ENCODE measurements around the gene BLID. TPM values are rescaled to one million over a fixed set of nuclear protein-coding genes. Genes with fewer than 3 reads are reported as not detected.

The BLID gene
- total RNA-seq, 1 experiment from 2014 or later: 2.0 TPM

DNA sequence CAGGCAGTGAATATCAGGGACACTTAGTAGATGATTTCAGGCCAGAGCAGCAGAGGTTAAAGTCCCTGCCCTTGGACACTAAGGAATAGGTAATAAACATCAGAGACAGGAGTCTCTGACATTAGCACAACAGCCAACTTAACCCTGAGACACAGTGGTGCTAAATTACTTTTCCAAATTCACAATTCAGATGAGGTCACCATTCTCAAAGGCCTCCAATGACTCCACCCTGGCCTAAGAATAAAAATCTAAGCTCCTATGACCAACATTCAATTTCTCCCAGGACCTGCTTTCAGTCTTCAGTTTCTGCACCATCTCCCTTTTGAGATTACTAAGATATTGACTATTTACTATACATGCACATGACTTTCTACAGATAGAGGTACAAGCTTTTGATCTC, 42.0 kb downstream of the BLID start:
- intact Hi-C loops (cut with micrococcal nuclease; ENCODE audit: unreplicated experiment): no loop called here
- no TSS peak for BruUV-seq (replicated peaks)
- H3K9me2 ChIP-seq (ENCODE audit: insufficient read depth): no peaks in the 10 kb centered on the region

DNA sequence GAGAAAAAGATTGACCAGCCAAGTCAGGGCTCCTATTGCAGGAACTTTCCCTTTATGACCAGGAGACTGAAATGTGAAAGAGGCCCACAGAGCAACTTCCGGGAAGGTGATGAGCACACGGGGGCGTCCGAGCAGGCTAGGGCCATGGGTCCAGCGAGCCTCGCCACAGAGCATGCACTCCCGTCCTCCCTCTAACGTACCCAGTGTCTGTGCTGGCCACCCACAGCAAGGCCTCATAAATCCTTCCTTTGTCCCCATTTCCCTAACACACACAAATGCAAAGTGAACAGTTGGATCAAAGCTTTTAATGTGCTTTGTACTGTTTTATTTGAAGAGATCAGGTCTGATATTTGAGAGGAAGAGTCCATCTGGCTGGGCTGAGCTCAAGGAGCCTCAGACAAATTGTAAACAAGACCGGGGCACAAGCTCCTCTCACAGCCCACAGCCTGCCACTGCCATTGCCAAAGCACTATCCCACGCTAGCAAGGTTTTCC, 44.3 kb downstream of the BLID start:
- Histone ChIP-seq H3K4me3 (no peak overlapping the region), H4K20me1 (ENCODE audit: insufficient read depth) (no peaks in the 10 kb centered on the region), H3F3A (ENCODE audit: insufficient read depth, low read depth) (no peaks in the 10 kb centered on the region), H3K4me2 (no peak overlapping the region), H3K79me2 (ENCODE audit: low read depth) (no peaks in the 10 kb centered on the region), H3K9me3 (ENCODE audit: insufficient read depth, low read depth) (no peaks in the 10 kb centered on the region), H3K27ac (no peak overlapping the region), H3K36me3 (ENCODE audit: low read depth) (no peaks in the 10 kb centered on the region), H3K4me1 (replicated peaks; ENCODE audit: insufficient read depth) (no peaks in the 10 kb centered on the region), H3K9me2 (ENCODE audit: insufficient read depth) (no peaks in the 10 kb centered on the region), H3K27me3 (ENCODE audit: insufficient read depth, low read depth) (no peaks in the 10 kb centered on the region), H2AFZ (no peak overlapping the region)
- TF ChIP-seq, protein P1, sequence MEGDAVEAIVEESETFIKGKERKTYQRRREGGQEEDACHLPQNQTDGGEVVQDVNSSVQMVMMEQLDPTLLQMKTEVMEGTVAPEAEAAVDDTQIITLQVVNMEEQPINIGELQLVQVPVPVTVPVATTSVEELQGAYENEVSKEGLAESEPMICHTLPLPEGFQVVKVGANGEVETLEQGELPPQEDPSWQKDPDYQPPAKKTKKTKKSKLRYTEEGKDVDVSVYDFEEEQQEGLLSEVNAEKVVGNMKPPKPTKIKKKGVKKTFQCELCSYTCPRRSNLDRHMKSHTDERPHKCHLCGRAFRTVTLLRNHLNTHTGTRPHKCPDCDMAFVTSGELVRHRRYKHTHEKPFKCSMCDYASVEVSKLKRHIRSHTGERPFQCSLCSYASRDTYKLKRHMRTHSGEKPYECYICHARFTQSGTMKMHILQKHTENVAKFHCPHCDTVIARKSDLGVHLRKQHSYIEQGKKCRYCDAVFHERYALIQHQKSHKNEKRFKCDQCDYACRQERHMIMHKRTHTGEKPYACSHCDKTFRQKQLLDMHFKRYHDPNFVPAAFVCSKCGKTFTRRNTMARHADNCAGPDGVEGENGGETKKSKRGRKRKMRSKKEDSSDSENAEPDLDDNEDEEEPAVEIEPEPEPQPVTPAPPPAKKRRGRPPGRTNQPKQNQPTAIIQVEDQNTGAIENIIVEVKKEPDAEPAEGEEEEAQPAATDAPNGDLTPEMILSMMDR (conservative IDR thresholded peaks at IDR 0.05): no peak
- TF ChIP-seq EZH2 (IDR thresholded peaks at IDR 0.05; ENCODE audit: low read depth): no peak
- ChIA-PET POLR2A (ENCODE audit: unreplicated experiment) (no interaction called here), CTCF (no interaction called here)
- BruUV-seq (replicated peaks): no TSS peak
- intact Hi-C loops (cut with micrococcal nuclease; ENCODE audit: unreplicated experiment): no loop called here
- no peak for DNase-seq

More for the DNA sequence above, 42.0 kb downstream of the BLID start:
- Histone ChIP-seq H2AFZ (no peak overlapping the region), H3K79me2 (ENCODE audit: low read depth) (no peaks in the 10 kb centered on the region), H3K4me2 (no peak overlapping the region), H4K20me1 (ENCODE audit: insufficient read depth) (no peaks in the 10 kb centered on the region), H3K36me3 (ENCODE audit: low read depth) (no peaks in the 10 kb centered on the region), H3F3A (ENCODE audit: insufficient read depth, low read depth) (no peaks in the 10 kb centered on the region), H3K27me3 (ENCODE audit: insufficient read depth, low read depth) (no peaks in the 10 kb centered on the region), H3K9me3 (ENCODE audit: insufficient read depth, low read depth) (no peaks in the 10 kb centered on the region), H3K4me1 (replicated peaks; ENCODE audit: insufficient read depth) (no peaks in the 10 kb centered on the region), H3K27ac (no peak overlapping the region), H3K4me3 (no peak overlapping the region)
- ChIA-PET CTCF (interaction anchor here (0.6 kb wide), 1 partner anchor 180 kb away, joined by 6 read pairs; no protein-coding TSS in a partner anchor), POLR2A (ENCODE audit: unreplicated experiment) (no interaction called here)
- no peak for DNase-seq
- TF ChIP-seq, protein P1 (conservative IDR thresholded peaks at IDR 0.05): no peak
- TF ChIP-seq EZH2 (IDR thresholded peaks at IDR 0.05; ENCODE audit: low read depth): no peak

DNA sequence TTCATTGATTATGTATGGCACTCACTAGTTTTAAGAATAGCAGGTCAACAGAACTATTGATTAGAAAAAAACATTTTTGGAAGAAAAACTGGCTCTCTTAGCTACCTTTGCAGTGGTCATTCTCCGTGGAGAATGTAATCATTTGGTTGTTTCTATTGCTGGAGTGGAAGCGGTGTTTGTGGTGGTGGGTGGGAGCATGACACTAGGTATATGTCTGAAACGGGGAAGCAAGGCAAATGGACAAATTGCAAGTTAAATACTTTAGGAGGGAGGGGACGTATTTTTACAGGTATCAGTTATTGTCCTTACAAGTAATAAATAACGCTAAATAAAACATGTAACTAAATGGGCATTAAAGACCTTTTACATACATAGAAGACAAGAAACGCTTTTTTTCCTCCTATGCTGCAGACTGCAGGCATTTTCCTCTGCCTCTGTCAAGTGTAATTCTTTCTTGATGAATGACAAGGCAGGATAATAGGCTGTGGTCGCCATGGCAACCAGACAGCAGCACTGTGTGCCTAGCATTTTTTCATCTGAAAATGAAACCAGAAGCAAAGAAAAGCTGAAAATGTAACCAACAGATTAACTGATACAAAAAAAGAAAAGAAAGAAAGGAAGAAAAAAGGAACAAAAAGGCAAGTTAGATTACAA, 46.2 kb downstream of the BLID start:
- H3K4me2 ChIP-seq: no peak overlapping the region
- H3K9me3 ChIP-seq (ENCODE audit: insufficient read depth, low read depth): no peaks in the 10 kb centered on the region
- CTCF ChIA-PET: no interaction called here
- no peaks in the 10 kb centered on the region for H3K36me3 ChIP-seq (ENCODE audit: low read depth)
- no TSS peak for BruUV-seq (replicated peaks)
- no peaks in the 10 kb centered on the region for H3K79me2 ChIP-seq (ENCODE audit: low read depth)
- H2AFZ ChIP-seq: no peak overlapping the region
- intact Hi-C loops (cut with micrococcal nuclease; ENCODE audit: unreplicated experiment): no loop called here
- POLR2A ChIA-PET (ENCODE audit: unreplicated experiment): no interaction called here
- no peaks in the 10 kb centered on the region for H3K27me3 ChIP-seq (ENCODE audit: insufficient read depth, low read depth)
- no peak overlapping the region for H3K4me3 ChIP-seq
- H4K20me1 ChIP-seq (ENCODE audit: insufficient read depth): no peaks in the 10 kb centered on the region
- H3K27ac ChIP-seq: no peak overlapping the region
- no peaks in the 10 kb centered on the region for H3F3A ChIP-seq (ENCODE audit: insufficient read depth, low read depth)
- peak in 1 of 2 experiments; percentile 51 for DNase-seq
- no peaks in the 10 kb centered on the region for H3K9me2 ChIP-seq (ENCODE audit: insufficient read depth)
- H3K4me1 ChIP-seq (replicated peaks; ENCODE audit: insufficient read depth): no peaks in the 10 kb centered on the region
- no peak for TF ChIP-seq EZH2 (IDR thresholded peaks at IDR 0.05; ENCODE audit: low read depth)
- TF ChIP-seq, protein P1 (conservative IDR thresholded peaks at IDR 0.05): no peak

Measured in PC-9 (cell line).